ENCODE results near the gene BRD7.

- TF ChIP-seq CTCF (IDR thresholded peaks at IDR 0.05) (no peak), EZH2 (IDR thresholded peaks at IDR 0.05; ENCODE audit: borderline replicate concordance, insufficient read depth, low read depth, low read length, poor library complexity, severe bottlenecking) (no peak)
These were observed 70.7 kb downstream of the BRD7 start for GRCh38 chr16:50298075-50298460.
